GM10266 (cell line): ENCODE measurements around the gene HSPG2.

Source experiments
- DNase-seq: peaks from one replicate; pipeline ENCODE4 v3.0.0; 2012; ENCODE audit errors: extremely low spot score
- CTCF ChIP-seq: IDR thresholded peaks from 2 replicates; pipeline ENCODE4 v1.5.1; 2012; ENCODE audit warnings: mild to moderate bottlenecking, low read depth; ENCODE audit not compliant: control insufficient read depth, insufficient read depth; ENCODE audit errors: missing control alignments

The HSPG2 gene

GRCh38 chr1:21930629-21931170 lies 6.4 kb downstream of the HSPG2 start:
- no peak for DNase-seq
- no peak for TF ChIP-seq CTCF

DNA sequence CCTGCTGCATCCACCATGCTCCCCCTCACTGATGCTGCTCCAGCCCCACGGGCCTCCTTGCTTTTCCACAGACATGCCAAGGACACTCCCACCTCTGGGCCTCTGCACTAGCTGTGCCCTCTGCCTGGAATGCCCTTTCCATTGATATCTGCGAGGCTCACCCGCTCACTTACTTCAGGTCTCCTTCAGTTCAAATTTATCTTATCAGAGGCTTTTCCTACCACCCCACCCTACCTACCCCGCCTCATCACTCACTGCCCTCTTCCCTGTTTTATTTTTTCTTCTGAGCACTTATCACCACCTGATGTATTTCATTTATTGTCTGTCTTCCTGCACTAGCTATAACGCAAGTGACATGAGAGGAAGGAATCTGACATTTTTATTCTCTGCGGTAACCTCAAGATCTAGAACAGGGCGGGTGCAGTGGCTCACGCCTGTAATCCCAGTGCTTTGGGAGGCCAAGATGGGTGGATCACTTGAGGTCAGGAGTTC lies 7.0 kb downstream of the HSPG2 start:
- no peak for TF ChIP-seq CTCF
- DNase-seq: no peak

DNA sequence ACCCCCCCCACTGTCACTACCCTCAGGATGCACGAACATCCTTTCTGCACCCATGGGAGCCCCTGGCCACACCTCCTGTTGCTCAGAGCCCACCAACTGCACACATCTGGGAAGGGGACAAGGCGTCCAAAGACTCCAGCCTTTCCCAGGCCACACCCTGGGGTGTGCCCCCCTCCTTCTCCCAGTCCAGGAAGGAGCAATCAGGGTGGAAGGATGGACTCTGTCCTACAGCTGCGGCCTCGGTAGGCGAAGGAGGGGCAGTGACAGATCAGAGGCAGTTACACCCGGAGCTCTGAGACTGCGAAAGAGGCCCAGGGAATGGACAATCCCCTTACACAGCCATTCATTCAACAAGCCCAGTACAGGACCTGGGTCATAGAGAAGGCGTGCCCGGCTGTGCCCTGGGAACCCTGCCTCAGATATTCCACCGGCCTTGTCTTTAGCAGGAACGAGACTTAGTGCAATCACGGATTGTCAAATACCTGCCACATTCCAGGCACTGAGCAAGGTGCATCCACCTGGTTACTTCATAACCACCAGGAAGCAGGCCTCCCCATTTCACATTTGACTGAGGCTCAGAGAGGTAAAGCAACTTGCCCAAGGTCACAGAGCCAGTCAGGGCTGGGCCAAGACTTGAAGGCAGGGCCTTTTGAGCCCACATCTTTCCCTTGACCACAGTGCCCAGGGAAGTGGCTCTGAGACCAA lies 9.4 kb downstream of the HSPG2 start:
- no peak for TF ChIP-seq CTCF
- DNase-seq: no peak

- DNase-seq: no peak
- TF ChIP-seq CTCF: no peak
These were observed 10.1 kb downstream of the HSPG2 start for GRCh38 chr1:21926814-21927532.

GRCh38 chr1:21926065-21926464 lies 11.0 kb downstream of the HSPG2 start:
- no peak for TF ChIP-seq CTCF
- DNase-seq: no peak

DNA sequence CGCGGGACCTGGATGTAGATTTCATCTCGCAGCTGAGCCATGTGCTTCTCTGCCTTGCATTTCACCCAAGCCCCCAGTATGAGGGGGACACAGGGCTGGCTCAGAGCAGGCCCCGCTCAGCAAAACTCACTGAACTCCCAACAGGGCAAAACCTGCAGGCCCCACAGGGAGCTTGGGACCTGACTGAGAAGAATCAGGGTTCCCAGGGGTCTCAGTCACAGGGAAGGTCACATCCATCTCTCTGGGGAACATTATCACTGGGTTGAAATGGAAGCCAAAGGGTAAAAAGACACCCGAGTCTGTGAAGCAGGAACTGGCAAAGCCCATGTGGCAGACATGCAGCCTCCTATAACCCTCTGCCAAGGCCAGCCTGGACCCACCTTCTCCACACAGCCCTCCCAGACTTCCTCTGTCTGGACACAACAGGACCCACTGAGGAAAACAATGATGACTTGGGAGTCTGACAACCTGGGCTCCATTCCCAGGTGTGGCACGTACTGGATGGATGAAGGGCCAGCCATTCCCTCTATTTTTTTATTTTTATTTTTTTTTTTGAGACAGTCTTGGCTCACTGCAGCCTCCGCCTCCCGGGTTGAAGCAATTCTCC lies 11.7 kb downstream of the HSPG2 start:
- TF ChIP-seq CTCF: no peak
- DNase-seq: no peak

DNA sequence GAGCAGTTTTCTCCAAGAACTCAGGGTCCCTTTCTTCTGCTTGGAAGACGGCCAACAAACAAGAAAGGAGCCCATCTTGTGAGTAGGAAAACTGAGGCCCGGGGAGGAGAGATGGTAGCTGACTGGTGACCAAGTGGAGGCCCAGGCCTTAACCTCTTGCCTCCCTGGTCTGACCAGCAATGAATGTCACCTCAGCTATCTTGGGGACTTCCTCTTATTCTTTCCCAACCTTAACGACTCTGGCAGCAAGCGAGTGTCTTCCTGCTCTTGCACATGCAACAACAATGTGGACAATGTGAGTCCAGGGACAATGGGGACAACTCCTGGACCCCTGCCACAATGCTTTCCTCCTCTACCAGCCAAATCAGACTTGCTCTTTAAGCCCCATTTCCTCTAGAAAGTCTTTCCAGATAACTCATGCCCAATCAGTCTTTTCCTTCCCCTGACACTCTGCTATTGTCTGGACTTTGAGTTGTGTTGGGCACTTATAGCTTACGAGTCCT lies 12.6 kb downstream of the HSPG2 start:
- no peak for TF ChIP-seq CTCF
- DNase-seq: no peak
